A549 (cell line): ENCODE results near the gene RPRD2.

ENCODE experiments used
- CBX2 ChIP-seq: fragments of 200-600 bp; sonication (generic); IDR thresholded peaks from 2 replicates; pipeline ENCODE4 v1.6.1; 2016; ENCODE audit warnings: low read depth, mild to moderate bottlenecking, borderline replicate concordance
- EP300 ChIP-seq, 2 experiments: fragments of >200 bp; sonication (Bioruptor Twin); formaldehyde crosslinking; IDR thresholded peaks; 2 replicates in 1 of 2; 3 replicates in 1 of 2; pipeline ENCODE4 v1.6.1; 2016 to 2017
- HDAC2 ChIP-seq: fragments of 200-600 bp; sonication (generic); IDR thresholded peaks from 2 replicates; pipeline ENCODE4 v1.6.1; 2016
- HOXB5 ChIP-seq: fragments of 250-450 bp; sonication (Bioruptor Pico); IDR thresholded peaks from 2 replicates; pipeline ENCODE4 v1.5.0; 2020; ENCODE audit warnings: mild to moderate bottlenecking, moderate library complexity
- JUN ChIP-seq, 2 experiments: fragments of >200 bp; sonication (Bioruptor Twin); formaldehyde crosslinking; IDR thresholded peaks; 2 replicates in 1 of 2; 3 replicates in 1 of 2; pipeline ENCODE4 v1.6.1; 2016 to 2017
- MYC ChIP-seq: IDR thresholded peaks from 2 replicates; pipeline ENCODE4 v1.6.1; 2012; ENCODE audit warnings: mild to moderate bottlenecking, inconsistent platforms, low read length, improper control_type of control experiment, borderline replicate concordance
- NR3C1 ChIP-seq: fragments of >200 bp; sonication (Bioruptor Twin); formaldehyde crosslinking; IDR thresholded peaks from 3 replicates; pipeline ENCODE4 v1.6.1; 2017
- POLR2A ChIP-seq: IDR thresholded peaks from 2 replicates; pipeline ENCODE4 v1.6.1; 2012; ENCODE audit warnings: mild to moderate bottlenecking, low read length
- RAD21 ChIP-seq, 2 experiments: fragments of >200 bp in 1 of 2; sonication (Bioruptor Twin) in 1 of 2; formaldehyde crosslinking in 1 of 2; IDR thresholded peaks in 1 of 2; conservative IDR thresholded peaks in 1 of 2; 2 replicates in 1 of 2; 3 replicates in 1 of 2; pipeline ENCODE4 v1.6.1; 2012 to 2018; ENCODE audit warnings: inconsistent platforms in 1 of 2
- TFCP2L1 ChIP-seq: fragments of 250-450 bp; sonication (Bioruptor Pico); IDR thresholded peaks from 2 replicates; pipeline ENCODE4 v1.5.0; 2021; ENCODE audit warnings: mild to moderate bottlenecking
- TF ChIP-seq, protein P1 (sequence below): fragments of >200 bp; sonication (Bioruptor Twin); formaldehyde crosslinking; IDR thresholded peaks from 3 replicates; pipeline ENCODE4 v1.5.1; 2016
- TF ChIP-seq, protein P2 (sequence below): IDR thresholded peaks from 2 replicates; pipeline ENCODE4 v1.6.1; 2012; ENCODE audit warnings: low read depth, borderline replicate concordance
- TF ChIP-seq, protein P3 (sequence below): IDR thresholded peaks from 2 replicates; pipeline ENCODE4 v1.6.1; 2012

DNA sequence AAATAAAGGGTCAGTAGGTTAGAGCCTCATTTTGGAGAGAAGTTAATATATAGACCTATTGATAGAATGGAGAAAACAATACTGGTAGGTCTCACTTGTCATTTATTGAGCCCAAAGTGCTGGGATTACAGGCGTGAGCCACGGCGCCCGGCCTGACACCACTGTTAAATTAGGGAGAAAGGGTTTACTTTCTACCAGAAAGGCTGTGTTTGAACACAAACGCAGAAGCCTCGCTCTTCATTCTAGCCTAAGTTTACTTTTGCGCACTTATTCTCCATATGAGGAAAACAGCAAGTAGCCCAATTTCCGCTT is 43.3 kb upstream of the RPRD2 start:
- no peak for TF ChIP-seq RAD21 (conservative IDR thresholded peaks at IDR 0.05 in 1 of 2, IDR thresholded peaks at IDR 0.05 in 1 of 2)
- TF ChIP-seq, protein P1, sequence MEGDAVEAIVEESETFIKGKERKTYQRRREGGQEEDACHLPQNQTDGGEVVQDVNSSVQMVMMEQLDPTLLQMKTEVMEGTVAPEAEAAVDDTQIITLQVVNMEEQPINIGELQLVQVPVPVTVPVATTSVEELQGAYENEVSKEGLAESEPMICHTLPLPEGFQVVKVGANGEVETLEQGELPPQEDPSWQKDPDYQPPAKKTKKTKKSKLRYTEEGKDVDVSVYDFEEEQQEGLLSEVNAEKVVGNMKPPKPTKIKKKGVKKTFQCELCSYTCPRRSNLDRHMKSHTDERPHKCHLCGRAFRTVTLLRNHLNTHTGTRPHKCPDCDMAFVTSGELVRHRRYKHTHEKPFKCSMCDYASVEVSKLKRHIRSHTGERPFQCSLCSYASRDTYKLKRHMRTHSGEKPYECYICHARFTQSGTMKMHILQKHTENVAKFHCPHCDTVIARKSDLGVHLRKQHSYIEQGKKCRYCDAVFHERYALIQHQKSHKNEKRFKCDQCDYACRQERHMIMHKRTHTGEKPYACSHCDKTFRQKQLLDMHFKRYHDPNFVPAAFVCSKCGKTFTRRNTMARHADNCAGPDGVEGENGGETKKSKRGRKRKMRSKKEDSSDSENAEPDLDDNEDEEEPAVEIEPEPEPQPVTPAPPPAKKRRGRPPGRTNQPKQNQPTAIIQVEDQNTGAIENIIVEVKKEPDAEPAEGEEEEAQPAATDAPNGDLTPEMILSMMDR, result no peak
- no peak for TF ChIP-seq EP300 (IDR thresholded peaks at IDR 0.05)
- no peak for TF ChIP-seq POLR2A
- TF ChIP-seq, protein P2, sequence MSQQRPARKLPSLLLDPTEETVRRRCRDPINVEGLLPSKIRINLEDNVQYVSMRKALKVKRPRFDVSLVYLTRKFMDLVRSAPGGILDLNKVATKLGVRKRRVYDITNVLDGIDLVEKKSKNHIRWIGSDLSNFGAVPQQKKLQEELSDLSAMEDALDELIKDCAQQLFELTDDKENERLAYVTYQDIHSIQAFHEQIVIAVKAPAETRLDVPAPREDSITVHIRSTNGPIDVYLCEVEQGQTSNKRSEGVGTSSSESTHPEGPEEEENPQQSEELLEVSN, result no peak
- TF ChIP-seq MYC, result no peak
- TF ChIP-seq JUN (IDR thresholded peaks at IDR 0.05), result no peak
- TF ChIP-seq, protein P3, sequence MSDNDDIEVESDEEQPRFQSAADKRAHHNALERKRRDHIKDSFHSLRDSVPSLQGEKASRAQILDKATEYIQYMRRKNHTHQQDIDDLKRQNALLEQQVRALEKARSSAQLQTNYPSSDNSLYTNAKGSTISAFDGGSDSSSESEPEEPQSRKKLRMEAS, result no peak
- TF ChIP-seq TFCP2L1 (CRISPR knock-in tag), result no peak
- no peak for TF ChIP-seq NR3C1
- TF ChIP-seq HDAC2, result no peak
- TF ChIP-seq CBX2, result no peak
- TF ChIP-seq HOXB5 (CRISPR knock-in tag), result no peak
